T-helper 2 cell treated with Interferon-gamma antibody and Interleukin-4, amounts not matched to agents 5 μg/mL and 100 μg/mL, for 36 hours (primary cell): ENCODE data around the gene CACNA1B.

ENCODE experiments used
- DNase-seq: peaks from one replicate; pipeline ENCODE4 v3.0.0; 2021; ENCODE audit warnings: low spot score
- H3K27ac Mint-ChIP-seq: one replicate; pipeline ENCODE4 v1.8.0; 2021; ENCODE audit warnings: mild to moderate bottlenecking, mixed read lengths
- H3K27me3 Mint-ChIP-seq: one replicate; pipeline ENCODE4 v1.8.0; 2021; ENCODE audit warnings: low read depth, mixed read lengths
- H3K36me3 Mint-ChIP-seq: one replicate; pipeline ENCODE4 v1.8.0; 2021; ENCODE audit warnings: low read depth, mixed read lengths
- H3K4me1 Mint-ChIP-seq: one replicate; pipeline ENCODE4 v1.8.0; 2021; ENCODE audit warnings: low read depth, mixed read lengths
- H3K4me3 Mint-ChIP-seq: one replicate; pipeline ENCODE4 v1.8.0; 2022; ENCODE audit warnings: mild to moderate bottlenecking, moderate library complexity, mixed read lengths
- H3K9me3 Mint-ChIP-seq: one replicate; pipeline ENCODE4 v1.8.0; 2021; ENCODE audit warnings: mixed read lengths

Gene CACNA1B

GRCh38 chr9:138007566-138007917, 130.0 kb downstream of the CACNA1B start:
- no peaks in the 10 kb centered on the region for H3K27me3 Mint-ChIP-seq
- H3K4me1 Mint-ChIP-seq, result no peaks in the 10 kb centered on the region
- H3K27ac Mint-ChIP-seq, result no peak overlapping the region
- no peaks in the 10 kb centered on the region for H3K9me3 Mint-ChIP-seq
- no peaks in the 10 kb centered on the region for H3K36me3 Mint-ChIP-seq
- H3K4me3 Mint-ChIP-seq, result no peak overlapping the region
- no peak for DNase-seq

GRCh38 chr9:138007918-138008841, 130.6 kb downstream of the CACNA1B start:
- Mint-ChIP-seq H3K27me3 (no peaks in the 10 kb centered on the region), H3K9me3 (no peaks in the 10 kb centered on the region), H3K36me3 (no peaks in the 10 kb centered on the region), H3K27ac (no peak overlapping the region), H3K4me1 (no peaks in the 10 kb centered on the region), H3K4me3 (no peak overlapping the region)
- DNase-seq, result no peak

GRCh38 chr9:138009016-138009802, 131.6 kb downstream of the CACNA1B start:
- no peaks in the 10 kb centered on the region for H3K36me3 Mint-ChIP-seq
- H3K4me3 Mint-ChIP-seq, result no peak overlapping the region
- H3K9me3 Mint-ChIP-seq, result no peaks in the 10 kb centered on the region
- DNase-seq, result no peak
- H3K27me3 Mint-ChIP-seq, result no peaks in the 10 kb centered on the region
- no peak overlapping the region for H3K27ac Mint-ChIP-seq
- H3K4me1 Mint-ChIP-seq, result no peaks in the 10 kb centered on the region

GRCh38 chr9:138009803-138010690, 132.5 kb downstream of the CACNA1B start:
- no peaks in the 10 kb centered on the region for H3K27me3 Mint-ChIP-seq
- H3K9me3 Mint-ChIP-seq, result no peaks in the 10 kb centered on the region
- no peaks in the 10 kb centered on the region for H3K36me3 Mint-ChIP-seq
- DNase-seq, result no peak
- no peak overlapping the region for H3K27ac Mint-ChIP-seq
- H3K4me3 Mint-ChIP-seq, result no peak overlapping the region
- no peaks in the 10 kb centered on the region for H3K4me1 Mint-ChIP-seq

GRCh38 chr9:138010861-138011260, 133.3 kb downstream of the CACNA1B start:
- Mint-ChIP-seq H3K36me3 (no peaks in the 10 kb centered on the region), H3K4me1 (no peaks in the 10 kb centered on the region), H3K27me3 (no peaks in the 10 kb centered on the region), H3K27ac (no peak overlapping the region), H3K4me3 (no peak overlapping the region), H3K9me3 (no peaks in the 10 kb centered on the region)
- no peak for DNase-seq

GRCh38 chr9:138011951-138012500, 134.4 kb downstream of the CACNA1B start:
- H3K4me1 Mint-ChIP-seq, result no peaks in the 10 kb centered on the region
- no peaks in the 10 kb centered on the region for H3K36me3 Mint-ChIP-seq
- H3K9me3 Mint-ChIP-seq, result no peaks in the 10 kb centered on the region
- no peak for DNase-seq
- H3K4me3 Mint-ChIP-seq, result no peak overlapping the region
- no peak overlapping the region for H3K27ac Mint-ChIP-seq
- H3K27me3 Mint-ChIP-seq, result no peaks in the 10 kb centered on the region

- H3K4me1 Mint-ChIP-seq, result no peaks in the 10 kb centered on the region
- no peak overlapping the region for H3K27ac Mint-ChIP-seq
- H3K9me3 Mint-ChIP-seq, result no peaks in the 10 kb centered on the region
- no peak for DNase-seq
- no peaks in the 10 kb centered on the region for H3K36me3 Mint-ChIP-seq
- H3K4me3 Mint-ChIP-seq, result no peak overlapping the region
- no peaks in the 10 kb centered on the region for H3K27me3 Mint-ChIP-seq
These were observed 135.7 kb downstream of the CACNA1B start for GRCh38 chr9:138013273-138013672.

- Mint-ChIP-seq H3K9me3 (no peaks in the 10 kb centered on the region), H3K27ac (no peak overlapping the region), H3K4me1 (no peaks in the 10 kb centered on the region), H3K27me3 (no peaks in the 10 kb centered on the region), H3K36me3 (no peaks in the 10 kb centered on the region), H3K4me3 (no peak overlapping the region)
- no peak for DNase-seq
These were observed 136.4 kb downstream of the CACNA1B start for GRCh38 chr9:138013836-138014562.

GRCh38 chr9:138014563-138014945, 137.0 kb downstream of the CACNA1B start:
- Mint-ChIP-seq H3K27ac (no peak overlapping the region), H3K36me3 (no peaks in the 10 kb centered on the region)

GRCh38 chr9:138015021-138015829, 137.6 kb downstream of the CACNA1B start:
- Mint-ChIP-seq H3K36me3 (no peaks in the 10 kb centered on the region), H3K9me3 (no peaks in the 10 kb centered on the region)

More at GRCh38 chr9:138014563-138014945, 137.0 kb downstream of the CACNA1B start:
- Mint-ChIP-seq H3K4me3 (no peak overlapping the region), H3K4me1 (no peaks in the 10 kb centered on the region), H3K9me3 (no peaks in the 10 kb centered on the region), H3K27me3 (no peaks in the 10 kb centered on the region)
- no peak for DNase-seq

GRCh38 chr9:138016406-138017187, 139.0 kb downstream of the CACNA1B start:
- Mint-ChIP-seq H3K27ac (no peak overlapping the region), H3K4me3 (no peak overlapping the region), H3K36me3 (no peaks in the 10 kb centered on the region), H3K27me3 (peaks cover 2% of the 10 kb centered on the region), H3K9me3 (no peaks in the 10 kb centered on the region), H3K4me1 (no peaks in the 10 kb centered on the region)
- no peak for DNase-seq

More at GRCh38 chr9:138015021-138015829, 137.6 kb downstream of the CACNA1B start:
- DNase-seq, result no peak
- H3K4me1 Mint-ChIP-seq, result no peaks in the 10 kb centered on the region
- H3K27ac Mint-ChIP-seq, result no peak overlapping the region
- no peak overlapping the region for H3K4me3 Mint-ChIP-seq
- H3K27me3 Mint-ChIP-seq, result no peaks in the 10 kb centered on the region

GRCh38 chr9:138017200-138017599, 139.6 kb downstream of the CACNA1B start:
- H3K4me1 Mint-ChIP-seq, result no peaks in the 10 kb centered on the region
- no peaks in the 10 kb centered on the region for H3K36me3 Mint-ChIP-seq
- no peak for DNase-seq
- H3K4me3 Mint-ChIP-seq, result no peak overlapping the region
- H3K9me3 Mint-ChIP-seq, result no peaks in the 10 kb centered on the region
- H3K27ac Mint-ChIP-seq, result no peak overlapping the region
- H3K27me3 Mint-ChIP-seq, result peaks cover 7% of the 10 kb centered on the region
